ENCODE results near the gene RPTOR.

RPTOR gene

DNA sequence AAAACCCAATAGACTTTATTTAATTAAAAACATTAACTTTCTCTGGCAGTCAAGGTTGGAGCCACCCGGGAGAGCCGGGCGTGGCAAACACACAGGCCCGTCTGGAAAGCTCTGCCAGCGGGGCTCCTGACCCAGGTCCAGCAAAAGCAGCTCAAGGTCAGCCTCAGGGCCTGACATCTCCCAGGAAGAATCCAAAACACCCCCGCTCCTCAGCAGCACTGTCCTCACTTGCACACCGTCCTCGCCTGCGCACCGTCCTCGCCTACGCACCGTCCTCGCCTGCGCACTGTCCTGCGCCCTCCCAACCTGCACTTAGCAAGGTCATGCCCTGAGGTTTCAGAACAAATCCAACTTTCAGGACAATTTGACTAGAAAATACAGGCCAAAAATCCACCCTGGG is 31.4 kb upstream of the RPTOR start:
- no peak for DNase-seq (ENCODE audit: low read depth)
- TF ChIP-seq, protein P1, sequence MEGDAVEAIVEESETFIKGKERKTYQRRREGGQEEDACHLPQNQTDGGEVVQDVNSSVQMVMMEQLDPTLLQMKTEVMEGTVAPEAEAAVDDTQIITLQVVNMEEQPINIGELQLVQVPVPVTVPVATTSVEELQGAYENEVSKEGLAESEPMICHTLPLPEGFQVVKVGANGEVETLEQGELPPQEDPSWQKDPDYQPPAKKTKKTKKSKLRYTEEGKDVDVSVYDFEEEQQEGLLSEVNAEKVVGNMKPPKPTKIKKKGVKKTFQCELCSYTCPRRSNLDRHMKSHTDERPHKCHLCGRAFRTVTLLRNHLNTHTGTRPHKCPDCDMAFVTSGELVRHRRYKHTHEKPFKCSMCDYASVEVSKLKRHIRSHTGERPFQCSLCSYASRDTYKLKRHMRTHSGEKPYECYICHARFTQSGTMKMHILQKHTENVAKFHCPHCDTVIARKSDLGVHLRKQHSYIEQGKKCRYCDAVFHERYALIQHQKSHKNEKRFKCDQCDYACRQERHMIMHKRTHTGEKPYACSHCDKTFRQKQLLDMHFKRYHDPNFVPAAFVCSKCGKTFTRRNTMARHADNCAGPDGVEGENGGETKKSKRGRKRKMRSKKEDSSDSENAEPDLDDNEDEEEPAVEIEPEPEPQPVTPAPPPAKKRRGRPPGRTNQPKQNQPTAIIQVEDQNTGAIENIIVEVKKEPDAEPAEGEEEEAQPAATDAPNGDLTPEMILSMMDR (IDR thresholded peaks at IDR 0.05; ENCODE audit: insufficient read depth, low read depth, low read length, missing control alignments) = no peak
- H3K4me3 ChIP-seq (ENCODE audit: low read depth, low read length) = no peak overlapping the region

DNA sequence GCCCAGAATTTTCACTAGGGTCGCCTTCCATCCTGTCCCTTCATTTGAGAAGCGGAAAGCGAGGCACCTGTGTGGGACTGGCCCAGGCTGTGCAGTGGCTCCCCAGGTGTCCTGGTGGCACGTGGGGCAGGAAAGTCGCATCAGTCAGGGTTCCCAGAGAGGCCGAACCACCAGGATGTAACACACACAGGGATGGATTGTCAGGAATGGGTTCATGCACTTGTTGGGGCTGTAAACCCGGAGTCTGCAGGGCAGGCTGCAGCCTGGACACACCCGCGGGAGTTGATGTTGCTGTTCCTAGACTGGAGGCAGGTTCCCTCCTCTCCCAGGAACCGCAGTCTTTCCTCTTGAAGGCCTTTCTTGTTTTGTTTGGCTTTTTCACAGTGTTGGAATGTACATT is 30.7 kb upstream of the RPTOR start:
- no peak for DNase-seq (ENCODE audit: low read depth)
- TF ChIP-seq, protein P1 (IDR thresholded peaks at IDR 0.05; ENCODE audit: insufficient read depth, low read depth, low read length, missing control alignments) = no peak
- no peak overlapping the region for H3K4me3 ChIP-seq (ENCODE audit: low read depth, low read length)

- DNase-seq (ENCODE audit: low read depth) = no peak
- TF ChIP-seq, protein P1 (IDR thresholded peaks at IDR 0.05; ENCODE audit: insufficient read depth, low read depth, low read length, missing control alignments) = no peak
- H3K4me3 ChIP-seq (ENCODE audit: low read depth, low read length) = no peak overlapping the region
Measured at GRCh38 chr17:80516171-80516932, 28.3 kb upstream of the RPTOR start.

DNA sequence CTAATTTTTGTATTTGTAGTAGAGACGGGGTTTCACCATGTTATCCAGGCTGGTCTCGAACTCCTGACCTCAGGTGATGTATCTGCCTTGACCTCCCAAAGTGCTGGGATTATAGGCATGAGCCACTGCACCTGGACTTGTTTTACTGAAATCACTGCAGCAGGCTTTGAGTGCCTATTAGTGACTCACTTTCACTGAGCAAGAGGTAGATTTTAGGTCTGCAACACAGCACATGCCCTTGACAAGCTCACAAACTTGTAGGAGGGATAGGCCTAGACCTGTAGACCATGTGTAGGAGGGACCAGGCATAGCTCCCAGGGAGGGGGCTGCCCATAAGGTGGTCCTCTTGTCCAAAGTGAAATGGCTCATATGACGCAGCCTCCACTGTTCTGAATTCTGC is 27.0 kb upstream of the RPTOR start:
- DNase-seq (ENCODE audit: low read depth) = no peak
- no peak overlapping the region for H3K4me3 ChIP-seq (ENCODE audit: low read depth, low read length)
- TF ChIP-seq, protein P1 (IDR thresholded peaks at IDR 0.05; ENCODE audit: insufficient read depth, low read depth, low read length, missing control alignments) = no peak

GRCh38 chr17:80518392-80518791 is 26.2 kb upstream of the RPTOR start:
- H3K4me3 ChIP-seq (ENCODE audit: low read depth, low read length) = no peak overlapping the region
- TF ChIP-seq, protein P1 (IDR thresholded peaks at IDR 0.05; ENCODE audit: insufficient read depth, low read depth, low read length, missing control alignments) = no peak
- no peak for DNase-seq (ENCODE audit: low read depth)

DNA sequence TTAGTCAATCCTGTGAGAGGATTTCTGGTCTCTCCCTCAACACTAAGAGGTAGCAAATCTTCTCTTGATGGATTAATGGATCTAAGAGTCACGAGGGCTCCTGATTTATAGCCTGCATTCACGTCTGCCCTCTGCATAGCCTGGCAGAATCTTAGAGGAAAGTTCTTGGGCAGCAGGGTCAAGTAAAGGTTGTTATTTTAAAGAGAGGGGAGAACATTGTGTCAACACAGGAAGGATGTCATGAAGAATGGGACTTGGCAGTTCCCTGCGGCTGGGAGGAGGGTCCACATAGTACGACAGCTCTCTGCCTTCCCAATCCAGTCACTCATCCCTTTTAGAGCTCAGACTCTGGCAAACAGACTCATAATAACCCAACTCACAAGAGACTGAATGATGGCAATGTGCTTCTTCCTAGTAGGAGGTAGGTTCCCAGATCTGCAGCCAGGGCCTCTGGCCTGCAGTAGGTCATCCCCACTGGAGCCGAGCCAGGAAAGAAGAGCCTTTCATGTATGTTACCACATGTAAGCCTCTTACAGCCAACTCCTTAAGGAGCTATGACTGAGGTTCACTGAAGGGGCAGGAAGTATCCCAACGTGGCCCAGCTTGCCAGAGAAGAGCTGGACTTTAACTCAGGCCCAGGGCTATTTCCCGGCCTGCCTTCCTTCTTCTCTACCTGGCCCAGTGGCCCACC is 25.4 kb upstream of the RPTOR start:
- H3K4me3 ChIP-seq (ENCODE audit: low read depth, low read length) = no peak overlapping the region
- DNase-seq (ENCODE audit: low read depth) = no peak
- TF ChIP-seq, protein P1 (IDR thresholded peaks at IDR 0.05; ENCODE audit: insufficient read depth, low read depth, low read length, missing control alignments) = no peak
